ENCODE data around the gene EIF4A3.

The EIF4A3 gene

GRCh38 chr17:80147035-80147822 is at the start of gene EIF4A3:
Gene EIF4A3 (minus strand): TSS chr17:80147128. CDS start chr17:80146961, 167 bp downstream.
- TF ChIP-seq CTCF (IDR thresholded peaks at IDR 0.05; ENCODE audit: low read depth, low read length, missing control alignments): no peak
- H3K4me3 ChIP-seq (ENCODE audit: low read depth, low read length): peak within 1 kb of the TSS; percentile 96
- peak; percentile 98 for DNase-seq (ENCODE audit: low read depth)

- TF ChIP-seq CTCF (IDR thresholded peaks at IDR 0.05; ENCODE audit: low read depth, low read length, missing control alignments): no peak
- no peak overlapping the region for H3K4me3 ChIP-seq (ENCODE audit: low read depth, low read length)
- no peak for DNase-seq (ENCODE audit: low read depth)
Observed at GRCh38 chr17:80196652-80197051, 49.7 kb upstream of the EIF4A3 start.

- no peak overlapping the region for H3K4me3 ChIP-seq (ENCODE audit: low read depth, low read length)
- DNase-seq (ENCODE audit: low read depth): no peak
- TF ChIP-seq CTCF (IDR thresholded peaks at IDR 0.05; ENCODE audit: low read depth, low read length, missing control alignments): peak; percentile 87
Observed at GRCh38 chr17:80195671-80196529, 49.0 kb upstream of the EIF4A3 start.

- no peak for TF ChIP-seq CTCF (IDR thresholded peaks at IDR 0.05; ENCODE audit: low read depth, low read length, missing control alignments)
- no peak for DNase-seq (ENCODE audit: low read depth)
- no peak overlapping the region for H3K4me3 ChIP-seq (ENCODE audit: low read depth, low read length)
Observed at GRCh38 chr17:80195141-80195540, 48.2 kb upstream of the EIF4A3 start.

- DNase-seq (ENCODE audit: low read depth): no peak
- no peak for TF ChIP-seq CTCF (IDR thresholded peaks at IDR 0.05; ENCODE audit: low read depth, low read length, missing control alignments)
- no peak overlapping the region for H3K4me3 ChIP-seq (ENCODE audit: low read depth, low read length)
Observed at GRCh38 chr17:80191865-80192661, 45.1 kb upstream of the EIF4A3 start.

GRCh38 chr17:80191192-80191591 is 44.3 kb upstream of the EIF4A3 start:
- H3K4me3 ChIP-seq (ENCODE audit: low read depth, low read length): no peak overlapping the region
- DNase-seq (ENCODE audit: low read depth): no peak
- TF ChIP-seq CTCF (IDR thresholded peaks at IDR 0.05; ENCODE audit: low read depth, low read length, missing control alignments): no peak
